ENCODE measurements around the gene NPFFR1.
"Not testable (repeated sequence)": the region's sequence is repeated elsewhere in the genome, so short reads cannot be mapped to it uniquely, and the experiment has no call there.

The NPFFR1 gene

GRCh38 chr10:70254778-70255328 is 29.0 kb downstream of the NPFFR1 start:
- no peak for DNase-seq

GRCh38 chr10:70253878-70254765 is 29.7 kb downstream of the NPFFR1 start:
- no peak for DNase-seq

GRCh38 chr10:70250961-70251680 is 32.7 kb downstream of the NPFFR1 start:
- DNase-seq, result no peak

- DNase-seq, result no peak
These were observed 36.4 kb downstream of the NPFFR1 start for GRCh38 chr10:70247360-70247759.

- no peak for DNase-seq
These were observed 42.7 kb downstream of the NPFFR1 start for GRCh38 chr10:70241081-70241480.

GRCh38 chr10:70239986-70240385 is 43.8 kb downstream of the NPFFR1 start:
- DNase-seq, result not testable (repeated sequence)

GRCh38 chr10:70239077-70239976 is 44.5 kb downstream of the NPFFR1 start:
- DNase-seq, result not testable (repeated sequence)

- DNase-seq, result not testable (repeated sequence)
These were observed 45.8 kb downstream of the NPFFR1 start for GRCh38 chr10:70237958-70238536.

GRCh38 chr10:70234668-70235447 is 48.9 kb downstream of the NPFFR1 start:
- no peak for DNase-seq

GRCh38 chr10:70233939-70234300 is 49.9 kb downstream of the NPFFR1 start:
- no peak for DNase-seq

- peak; percentile 99 for DNase-seq
These were observed 50.5 kb downstream of the NPFFR1 start, which contains the start of gene PPA1 for GRCh38 chr10:70233109-70233938. Gene PPA1 (minus strand): TSS chr10:70233429. CDS start chr10:70233327, 102 bp downstream.

- no peak for DNase-seq
These were observed 51.0 kb downstream of the NPFFR1 start for GRCh38 chr10:70232859-70233108.

GRCh38 chr10:70232155-70232858 is 51.5 kb downstream of the NPFFR1 start:
- DNase-seq, result peak; percentile 66

- no peak for DNase-seq
These were observed 55.3 kb downstream of the NPFFR1 start for GRCh38 chr10:70228491-70228890.

GRCh38 chr10:70227548-70228320 is 56.1 kb downstream of the NPFFR1 start:
- no peak for DNase-seq

GRCh38 chr10:70223728-70224127 is 60.1 kb downstream of the NPFFR1 start:
- DNase-seq, result no peak

GRCh38 chr10:70222811-70223447 is 60.9 kb downstream of the NPFFR1 start:
- not testable (repeated sequence) for DNase-seq

GRCh38 chr10:70222340-70222794 is 61.4 kb downstream of the NPFFR1 start:
- peak; percentile 70 for DNase-seq

GRCh38 chr10:70221030-70221429 is 62.8 kb downstream of the NPFFR1 start:
- DNase-seq, result no peak

Measured in islet precursor cell (in vitro differentiated cells).